ENCODE data around the gene ULBP3. TPM values are rescaled to one million over a fixed set of nuclear protein-coding genes. Genes with fewer than 3 reads are reported as not detected.

Gene ULBP3
- total RNA-seq, 1 experiment from 2014 or later: 4.0 TPM

DNA sequence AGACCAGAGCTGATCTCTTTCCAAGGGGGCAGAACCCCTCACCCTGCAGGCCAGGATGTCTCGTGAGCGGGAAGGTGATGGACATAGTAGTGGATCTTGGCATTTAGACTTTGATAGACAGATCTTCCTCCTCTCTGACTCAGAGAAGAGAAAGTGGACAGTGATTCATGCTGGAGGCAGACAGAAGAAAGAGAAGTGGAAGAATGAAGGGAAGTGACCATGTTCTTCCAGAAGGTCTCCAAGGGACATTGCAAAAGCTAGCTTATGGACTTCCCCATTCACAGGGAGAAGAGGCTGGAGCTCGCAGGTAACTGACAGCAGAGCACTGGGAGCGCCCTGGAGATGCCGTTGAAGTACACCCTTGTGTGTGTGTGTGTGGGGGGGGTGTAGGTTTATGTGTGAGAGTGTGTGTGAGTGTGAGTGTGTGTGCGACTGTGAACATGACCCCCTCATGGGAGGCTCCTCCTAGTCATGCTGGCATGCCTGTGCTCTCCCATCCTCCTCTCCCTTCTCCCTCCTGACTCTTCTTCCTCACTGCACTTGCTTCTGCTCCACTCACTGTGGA is 35.6 kb downstream of the ULBP3 start:
- no peaks in the 10 kb centered on the region for H3K36me3 Mint-ChIP-seq
- H3K27me3 Mint-ChIP-seq (ENCODE audit: low read depth): peaks cover 78% of the 10 kb centered on the region
- no peak overlapping the region for H3K4me3 Mint-ChIP-seq
- TF ChIP-seq, protein P1, sequence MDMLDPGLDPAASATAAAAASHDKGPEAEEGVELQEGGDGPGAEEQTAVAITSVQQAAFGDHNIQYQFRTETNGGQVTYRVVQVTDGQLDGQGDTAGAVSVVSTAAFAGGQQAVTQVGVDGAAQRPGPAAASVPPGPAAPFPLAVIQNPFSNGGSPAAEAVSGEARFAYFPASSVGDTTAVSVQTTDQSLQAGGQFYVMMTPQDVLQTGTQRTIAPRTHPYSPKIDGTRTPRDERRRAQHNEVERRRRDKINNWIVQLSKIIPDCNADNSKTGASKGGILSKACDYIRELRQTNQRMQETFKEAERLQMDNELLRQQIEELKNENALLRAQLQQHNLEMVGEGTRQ (CRISPR knock-in tag; IDR thresholded peaks at IDR 0.05): no peak
- TF ChIP-seq GRHL2 (CRISPR knock-in tag; IDR thresholded peaks at IDR 0.05; ENCODE audit: insufficient replicate concordance, severe bottlenecking) (no peak), ATF1 (CRISPR knock-in tag; IDR thresholded peaks at IDR 0.05) (no peak), TP53 (CRISPR knock-in tag; IDR thresholded peaks at IDR 0.05) (no peak), SOX15 (CRISPR knock-in tag; IDR thresholded peaks at IDR 0.05) (no peak), ZNF121 (CRISPR knock-in tag; IDR thresholded peaks at IDR 0.05) (no peak), JAZF1 (CRISPR knock-in tag; IDR thresholded peaks at IDR 0.05) (no peak), SP1 (CRISPR knock-in tag; conservative IDR thresholded peaks at IDR 0.05) (no peak), JUN (CRISPR knock-in tag; IDR thresholded peaks at IDR 0.05) (no peak), GABPB1 (CRISPR knock-in tag; IDR thresholded peaks at IDR 0.05) (no peak)
- TF ChIP-seq, protein P2, sequence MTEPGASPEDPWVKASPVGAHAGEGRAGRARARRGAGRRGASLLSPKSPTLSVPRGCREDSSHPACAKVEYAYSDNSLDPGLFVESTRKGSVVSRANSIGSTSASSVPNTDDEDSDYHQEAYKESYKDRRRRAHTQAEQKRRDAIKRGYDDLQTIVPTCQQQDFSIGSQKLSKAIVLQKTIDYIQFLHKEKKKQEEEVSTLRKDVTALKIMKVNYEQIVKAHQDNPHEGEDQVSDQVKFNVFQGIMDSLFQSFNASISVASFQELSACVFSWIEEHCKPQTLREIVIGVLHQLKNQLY (CRISPR knock-in tag; IDR thresholded peaks at IDR 0.05): no peak
- TF ChIP-seq, protein P3, sequence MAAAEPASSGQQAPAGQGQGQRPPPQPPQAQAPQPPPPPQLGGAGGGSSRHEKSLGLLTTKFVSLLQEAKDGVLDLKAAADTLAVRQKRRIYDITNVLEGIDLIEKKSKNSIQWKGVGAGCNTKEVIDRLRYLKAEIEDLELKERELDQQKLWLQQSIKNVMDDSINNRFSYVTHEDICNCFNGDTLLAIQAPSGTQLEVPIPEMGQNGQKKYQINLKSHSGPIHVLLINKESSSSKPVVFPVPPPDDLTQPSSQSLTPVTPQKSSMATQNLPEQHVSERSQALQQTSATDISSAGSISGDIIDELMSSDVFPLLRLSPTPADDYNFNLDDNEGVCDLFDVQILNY (CRISPR knock-in tag; IDR thresholded peaks at IDR 0.05): no peak
- TF ChIP-seq, protein P4, sequence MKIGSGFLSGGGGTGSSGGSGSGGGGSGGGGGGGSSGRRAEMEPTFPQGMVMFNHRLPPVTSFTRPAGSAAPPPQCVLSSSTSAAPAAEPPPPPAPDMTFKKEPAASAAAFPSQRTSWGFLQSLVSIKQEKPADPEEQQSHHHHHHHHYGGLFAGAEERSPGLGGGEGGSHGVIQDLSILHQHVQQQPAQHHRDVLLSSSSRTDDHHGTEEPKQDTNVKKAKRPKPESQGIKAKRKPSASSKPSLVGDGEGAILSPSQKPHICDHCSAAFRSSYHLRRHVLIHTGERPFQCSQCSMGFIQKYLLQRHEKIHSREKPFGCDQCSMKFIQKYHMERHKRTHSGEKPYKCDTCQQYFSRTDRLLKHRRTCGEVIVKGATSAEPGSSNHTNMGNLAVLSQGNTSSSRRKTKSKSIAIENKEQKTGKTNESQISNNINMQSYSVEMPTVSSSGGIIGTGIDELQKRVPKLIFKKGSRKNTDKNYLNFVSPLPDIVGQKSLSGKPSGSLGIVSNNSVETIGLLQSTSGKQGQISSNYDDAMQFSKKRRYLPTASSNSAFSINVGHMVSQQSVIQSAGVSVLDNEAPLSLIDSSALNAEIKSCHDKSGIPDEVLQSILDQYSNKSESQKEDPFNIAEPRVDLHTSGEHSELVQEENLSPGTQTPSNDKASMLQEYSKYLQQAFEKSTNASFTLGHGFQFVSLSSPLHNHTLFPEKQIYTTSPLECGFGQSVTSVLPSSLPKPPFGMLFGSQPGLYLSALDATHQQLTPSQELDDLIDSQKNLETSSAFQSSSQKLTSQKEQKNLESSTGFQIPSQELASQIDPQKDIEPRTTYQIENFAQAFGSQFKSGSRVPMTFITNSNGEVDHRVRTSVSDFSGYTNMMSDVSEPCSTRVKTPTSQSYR (CRISPR knock-in tag; IDR thresholded peaks at IDR 0.05): no peak
- TF ChIP-seq, protein P5, sequence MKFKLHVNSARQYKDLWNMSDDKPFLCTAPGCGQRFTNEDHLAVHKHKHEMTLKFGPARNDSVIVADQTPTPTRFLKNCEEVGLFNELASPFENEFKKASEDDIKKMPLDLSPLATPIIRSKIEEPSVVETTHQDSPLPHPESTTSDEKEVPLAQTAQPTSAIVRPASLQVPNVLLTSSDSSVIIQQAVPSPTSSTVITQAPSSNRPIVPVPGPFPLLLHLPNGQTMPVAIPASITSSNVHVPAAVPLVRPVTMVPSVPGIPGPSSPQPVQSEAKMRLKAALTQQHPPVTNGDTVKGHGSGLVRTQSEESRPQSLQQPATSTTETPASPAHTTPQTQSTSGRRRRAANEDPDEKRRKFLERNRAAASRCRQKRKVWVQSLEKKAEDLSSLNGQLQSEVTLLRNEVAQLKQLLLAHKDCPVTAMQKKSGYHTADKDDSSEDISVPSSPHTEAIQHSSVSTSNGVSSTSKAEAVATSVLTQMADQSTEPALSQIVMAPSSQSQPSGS (CRISPR knock-in tag; IDR thresholded peaks at IDR 0.05; ENCODE audit: borderline replicate concordance, low read depth): no peak
- no peaks in the 10 kb centered on the region for H3K9me3 Mint-ChIP-seq
- no peak overlapping the region for H3K27ac Mint-ChIP-seq
- CTCF ChIA-PET: interaction anchor here (1.3 kb wide), 1 partner anchor 17 kb away, joined by 4 read pairs; no protein-coding TSS in a partner anchor
- peaks cover 16% of the 10 kb centered on the region for H3K4me1 Mint-ChIP-seq
- no peak for DNase-seq (ENCODE audit: low spot score)
- POLR2A ChIA-PET: no interaction called here
- ATAC-seq: no peak

DNA sequence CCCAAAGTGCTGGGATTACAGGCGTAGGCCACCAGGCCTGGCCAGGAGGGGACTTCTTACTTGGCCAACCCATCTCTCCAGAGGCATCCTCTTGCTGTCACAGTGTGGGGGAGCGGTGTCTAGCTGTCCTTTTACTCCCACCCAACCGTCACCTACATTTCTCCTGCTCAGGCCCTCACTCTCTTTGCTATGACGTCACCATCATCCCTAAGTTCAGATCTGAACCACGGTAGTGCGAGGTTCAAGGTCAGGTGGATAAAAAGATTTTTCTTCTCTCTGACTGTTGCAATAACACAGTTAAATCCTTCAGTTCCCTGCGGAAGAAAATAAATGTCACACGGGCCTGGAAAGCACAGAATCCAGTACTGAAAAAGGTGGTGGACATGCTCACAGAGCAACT is 36.3 kb downstream of the ULBP3 start:
- H3K27me3 Mint-ChIP-seq (ENCODE audit: low read depth): peaks cover 76% of the 10 kb centered on the region
- POLR2A ChIA-PET: no interaction called here
- H3K36me3 Mint-ChIP-seq: no peaks in the 10 kb centered on the region

More for the DNA sequence above, 36.3 kb downstream of the ULBP3 start:
- ATAC-seq (no peak), DNase-seq (ENCODE audit: low spot score) (no peak)
- CTCF ChIA-PET: no interaction called here
- no peaks in the 10 kb centered on the region for H3K9me3 Mint-ChIP-seq
- H3K4me3 Mint-ChIP-seq: no peak overlapping the region
- no peak overlapping the region for H3K27ac Mint-ChIP-seq
- no peak for TF ChIP-seq FOXK1 (CRISPR knock-in tag; IDR thresholded peaks at IDR 0.05)
- TF ChIP-seq GABPB1 (CRISPR knock-in tag; IDR thresholded peaks at IDR 0.05): no peak
- TF ChIP-seq ZNF416 (CRISPR knock-in tag; IDR thresholded peaks at IDR 0.05): no peak
- TF ChIP-seq NFE2L1 (CRISPR knock-in tag; IDR thresholded peaks at IDR 0.05): no peak
- no peak for TF ChIP-seq ZNF317 (CRISPR knock-in tag; IDR thresholded peaks at IDR 0.05; ENCODE audit: borderline replicate concordance, low read depth)
- no peak for TF ChIP-seq MYBL2 (CRISPR knock-in tag; IDR thresholded peaks at IDR 0.05)
- no peak for TF ChIP-seq HMGA2 (CRISPR knock-in tag; IDR thresholded peaks at IDR 0.05)
- no peak for TF ChIP-seq FOXJ3 (CRISPR knock-in tag; IDR thresholded peaks at IDR 0.05; ENCODE audit: borderline replicate concordance)
- H3K4me1 Mint-ChIP-seq: peaks cover 16% of the 10 kb centered on the region
